IMR-90 (cell line): Measurements from ENCODE around the gene POLR3B. TPM values are rescaled to one million over a fixed set of nuclear protein-coding genes. Genes with fewer than 3 reads are reported as not detected.

Experiments
- ATAC-seq: fragments of 200-7000 bp; cut with Tn5 transposase; 2 replicates; pipeline ENCODE4 v1.9.1; 2020; ENCODE audit warnings: low read depth, mild to moderate bottlenecking, moderate library complexity
- BruUV-seq: library from RNA; stranded (reverse); fragments of 400-500 nt; replicated peaks from 2 replicates; lab custom pipeline; 2021; lab: Mats Ljungman, UMichigan
- CTCF ChIA-PET: fragments of 300-600 bp; formaldehyde crosslinking; extraction: SDS; loops from one replicate; lab custom pipeline; 2021; ENCODE audit warnings: antibody characterized with exemption; lab: Yijun Ruan, JAX
- POLR2A ChIA-PET: fragments of 300-600 bp; sonication (Branson Sonifier 250); formaldehyde crosslinking; loops from one replicate; lab custom pipeline; 2022; ENCODE audit warnings: antibody characterized with exemption; ENCODE audit not compliant: unreplicated experiment; lab: Charles Lee
- DNase-seq: peaks from one replicate; pipeline ENCODE4 v3.0.0; 2013
- H2AFZ ChIP-seq: replicated peaks from 2 replicates; pipeline ENCODE3; 2013; ENCODE audit warnings: low read length, mild to moderate bottlenecking; ENCODE audit not compliant: poor library complexity
- H2AK5ac ChIP-seq: 2 replicates; pipeline ENCODE4 v1.6.1; 2013; ENCODE audit warnings: low read depth, low read length, inconsistent platforms
- H2AK9ac ChIP-seq: replicated peaks from 2 replicates; pipeline ENCODE3; 2013; ENCODE audit warnings: mild to moderate bottlenecking, low read depth, low read length, moderate library complexity; ENCODE audit not compliant: poor library complexity
- H2BK120ac ChIP-seq: 2 replicates; pipeline ENCODE4 v1.6.1; 2013; ENCODE audit warnings: low read depth, low read length, inconsistent platforms
- H2BK15ac ChIP-seq: 3 replicates; pipeline ENCODE4 v1.6.1; 2013; ENCODE audit warnings: low read depth, low read length, inconsistent platforms
- H2BK20ac ChIP-seq: 2 replicates; pipeline ENCODE4 v1.6.1; 2013; ENCODE audit warnings: low read depth, mild to moderate bottlenecking, inconsistent platforms, low read length, moderate library complexity
- H2BK5ac ChIP-seq: 2 replicates; pipeline ENCODE4 v1.6.1; 2013; ENCODE audit warnings: mild to moderate bottlenecking, low read depth, low read length, inconsistent platforms; ENCODE audit not compliant: poor library complexity, severe bottlenecking
- H3K14ac ChIP-seq: replicated peaks from 2 replicates; pipeline ENCODE4 v1.6.1; 2013; ENCODE audit warnings: low read depth, low read length, inconsistent platforms
- H3K18ac ChIP-seq: 2 replicates; pipeline ENCODE4 v1.6.1; 2013; ENCODE audit warnings: low read depth, low read length, control low read depth
- H3K23ac ChIP-seq: 2 replicates; pipeline ENCODE4 v1.6.1; 2013; ENCODE audit warnings: low read depth, low read length, inconsistent platforms
- H3K27ac ChIP-seq: 2 replicates; pipeline ENCODE4 v1.5.1; 2013; ENCODE audit warnings: mild to moderate bottlenecking, control low read depth, low read length; ENCODE audit not compliant: insufficient read depth
- H3K27me3 ChIP-seq: 2 replicates; pipeline ENCODE4 v1.6.1; 2013; ENCODE audit warnings: low read length; ENCODE audit not compliant: control insufficient read depth, insufficient read depth
- H3K36me3 ChIP-seq: 2 replicates; pipeline ENCODE4 v1.6.1; 2013; ENCODE audit warnings: low read length, mixed read lengths; ENCODE audit not compliant: control insufficient read depth, insufficient read depth
- H3K4ac ChIP-seq: 2 replicates; pipeline ENCODE4 v1.6.1; 2013; ENCODE audit warnings: low read depth, low read length, inconsistent platforms
- H3K4me1 ChIP-seq: 2 replicates; pipeline ENCODE4 v1.6.1; 2013; ENCODE audit warnings: low read length, mixed read lengths; ENCODE audit not compliant: control insufficient read depth, insufficient read depth
- H3K4me2 ChIP-seq: 2 replicates; pipeline ENCODE4 v1.6.1; 2013; ENCODE audit warnings: low read depth, mild to moderate bottlenecking, control low read depth, low read length, moderate library complexity
- H3K4me3 ChIP-seq: 2 replicates; pipeline ENCODE4 v1.5.1; 2013; ENCODE audit warnings: low read depth, mild to moderate bottlenecking, control low read depth, low read length, moderate library complexity; ENCODE audit not compliant: insufficient read depth
- H3K56ac ChIP-seq: 2 replicates; pipeline ENCODE4 v1.6.1; 2013; ENCODE audit warnings: low read length, inconsistent platforms; ENCODE audit not compliant: insufficient read depth; ENCODE audit errors: extremely low read depth
- H3K79me1 ChIP-seq, 2 experiments: 2 replicates each; pipeline ENCODE4 v1.6.1; 2013; ENCODE audit warnings: low read length in 2 of 2, inconsistent platforms in 1 of 2, low read depth in 1 of 2
- H3K9ac ChIP-seq: 2 replicates; pipeline ENCODE4 v1.6.1; 2013; ENCODE audit warnings: low read depth, low read length, control low read depth
- H3K9me1 ChIP-seq: 2 replicates; pipeline ENCODE4 v1.6.1; 2013; ENCODE audit warnings: low read length, inconsistent platforms; ENCODE audit not compliant: insufficient read depth
- H3K9me3 ChIP-seq: 2 replicates; pipeline ENCODE4 v1.6.1; 2013; ENCODE audit warnings: low read length; ENCODE audit not compliant: control insufficient read depth, insufficient read depth
- H4K20me1 ChIP-seq: 2 replicates; pipeline ENCODE4 v1.6.1; 2013; ENCODE audit warnings: low read length, inconsistent platforms; ENCODE audit not compliant: insufficient read depth
- H4K5ac ChIP-seq: 2 replicates; pipeline ENCODE4 v1.6.1; 2013; ENCODE audit warnings: mild to moderate bottlenecking, low read depth, low read length, control low read depth
- H4K8ac ChIP-seq, 2 experiments: 2 replicates each; pipeline ENCODE4 v1.6.1; 2013; ENCODE audit warnings: low read depth in 2 of 2, low read length in 2 of 2, control low read depth in 1 of 2, inconsistent platforms in 1 of 2
- H4K91ac ChIP-seq: 2 replicates; pipeline ENCODE4 v1.6.1; 2013; ENCODE audit warnings: low read depth, low read length, inconsistent platforms; ENCODE audit not compliant: insufficient read depth
- BHLHE40 ChIP-seq: fragments of 150-350 bp; IDR thresholded peaks from 2 replicates; pipeline ENCODE4 v1.6.1; 2016; ENCODE audit warnings: mild to moderate bottlenecking, low read depth, low read length
- CEBPB ChIP-seq: IDR thresholded peaks from 2 replicates; pipeline ENCODE4 v1.6.1; 2012; ENCODE audit warnings: low read depth, low read length, improper control_type of control experiment
- CHD1 ChIP-seq: IDR thresholded peaks from 2 replicates; pipeline ENCODE4 v1.6.1; 2012; ENCODE audit warnings: low read depth, low read length, improper control_type of control experiment
- CTCF ChIP-seq: conservative IDR thresholded peaks from 2 replicates; pipeline ENCODE4 v1.5.1; 2012; ENCODE audit warnings: mild to moderate bottlenecking, low read depth, low read length, improper control_type of control experiment
- ELK1 ChIP-seq: fragments of 150-350 bp; IDR thresholded peaks from 2 replicates; pipeline ENCODE4 v1.6.1; 2016; ENCODE audit warnings: low read depth, mild to moderate bottlenecking, low read length, moderate library complexity, borderline replicate concordance
- FOS ChIP-seq: fragments of 150-350 bp; IDR thresholded peaks from 2 replicates; pipeline ENCODE4 v1.6.1; 2016; ENCODE audit warnings: low read depth, low read length
- MAZ ChIP-seq: IDR thresholded peaks from 2 replicates; pipeline ENCODE4 v1.6.1; 2012; ENCODE audit warnings: low read depth, mild to moderate bottlenecking, low read length, improper control_type of control experiment, moderate library complexity, borderline replicate concordance
- MXI1 ChIP-seq: IDR thresholded peaks from 2 replicates; pipeline ENCODE4 v1.6.1; 2012; ENCODE audit warnings: low read depth, mild to moderate bottlenecking, low read length, moderate library complexity, borderline replicate concordance
- NFE2L2 ChIP-seq: fragments of 150-350 bp; IDR thresholded peaks from 2 replicates; pipeline ENCODE4 v1.6.1; 2016; ENCODE audit warnings: low read depth, mild to moderate bottlenecking, low read length
- POLR2A ChIP-seq: IDR thresholded peaks from 2 replicates; pipeline ENCODE4 v1.6.1; 2012; ENCODE audit warnings: mild to moderate bottlenecking, low read depth, low read length
- RAD21 ChIP-seq: IDR thresholded peaks from 2 replicates; pipeline ENCODE4 v1.6.1; 2012; ENCODE audit warnings: low read length, improper control_type of control experiment
- RCOR1 ChIP-seq: IDR thresholded peaks from 2 replicates; pipeline ENCODE4 v1.6.1; 2012; ENCODE audit warnings: mild to moderate bottlenecking, low read length, improper control_type of control experiment; ENCODE audit not compliant: insufficient replicate concordance
- SMC3 ChIP-seq: fragments of 150-350 bp; IDR thresholded peaks from 2 replicates; pipeline ENCODE4 v1.6.1; 2016; ENCODE audit warnings: low read depth, mild to moderate bottlenecking, antibody characterized with exemption, low read length, moderate library complexity
- USF2 ChIP-seq: fragments of 150-350 bp; IDR thresholded peaks from 2 replicates; pipeline ENCODE4 v1.6.1; 2017; ENCODE audit warnings: mild to moderate bottlenecking, antibody characterized with exemption, low read length, low read depth
- dilution Hi-C: fragments of 300-500 bp; cut with HindIII; formaldehyde crosslinking; loops from one replicate; pipeline ENCODE4 v1.14.3; 2018; ENCODE audit warnings: low sequenced_read_pairs; ENCODE audit not compliant: unreplicated experiment
- in situ Hi-C: fragments of 300-500 bp; cut with MboI; formaldehyde crosslinking; loops from 3 replicates; pipeline ENCODE4 v1.14.3; 2019; ENCODE audit warnings: low sequenced_read_pairs, inconsistent platforms, mixed read lengths
- intact Hi-C: fragments of 100-400 bp; cut with micrococcal nuclease; formaldehyde crosslinking; loops from 2 replicates; pipeline ENCODE4 v1.10.0; 2022
- polyA plus RNA-seq, 3 experiments: library from polyadenylated mRNA; depleted of rRNA; stranded (reverse); fragments of >200 nt; gene quantifications; 2 replicates each; pipeline ENCODE4 v1.2.3, GENCODE V29; 2012; ENCODE audit warnings: low replicate concordance in 1 of 3
- total RNA-seq: library from RNA; depleted of rRNA; stranded (reverse); fragments of >200 nt; gene quantifications from 2 replicates; pipeline ENCODE4 v1.2.3, GENCODE V29; 2012

The POLR3B gene
- total and polyA plus RNA-seq, 2 of the 4 experiments (the other 2 are of a cell fraction), result 6.9 to 15.4 TPM

- DNase-seq, result no peak
- no peaks in the 10 kb centered on the region for H3K27me3 ChIP-seq
- H4K8ac ChIP-seq, result no peak overlapping the region
- H3K79me1 ChIP-seq, result no peaks in the 10 kb centered on the region
- CTCF ChIA-PET, result no interaction called here
- intact Hi-C loops (no loop called here), in situ Hi-C loops (no loop called here), dilution Hi-C loops (no loop called here)
- H2BK5ac ChIP-seq, result no peak overlapping the region
- H2AK5ac ChIP-seq, result no peak overlapping the region
- H3K56ac ChIP-seq, result no peak overlapping the region
- no peaks in the 10 kb centered on the region for H3K9me1 ChIP-seq
- no peak overlapping the region for H2BK20ac ChIP-seq
- H3K36me3 ChIP-seq, result no peaks in the 10 kb centered on the region
- no TSS peak for BruUV-seq
- H2BK15ac ChIP-seq, result no peak overlapping the region
- no peak overlapping the region for H3K18ac ChIP-seq
- no peak overlapping the region for H4K91ac ChIP-seq
- H3K14ac ChIP-seq, result no peak overlapping the region
- H3K9me3 ChIP-seq, result no peaks in the 10 kb centered on the region
- H3K9ac ChIP-seq, result no peak overlapping the region
- H4K20me1 ChIP-seq, result no peaks in the 10 kb centered on the region
- H3K4me1 ChIP-seq, result no peaks in the 10 kb centered on the region
- no peak overlapping the region for H3K4me2 ChIP-seq
- ATAC-seq, result no peak
- H2AK9ac ChIP-seq, result no peak overlapping the region
- H2BK120ac ChIP-seq, result no peak overlapping the region
- POLR2A ChIA-PET, result no interaction called here
- no peak overlapping the region for H2AFZ ChIP-seq
- no peak overlapping the region for H4K5ac ChIP-seq
- no peak for TF ChIP-seq FOS
- TF ChIP-seq NFE2L2, result no peak
- TF ChIP-seq CTCF, result no peak
- no peak for TF ChIP-seq CEBPB
- no peak for TF ChIP-seq MAZ
- no peak for TF ChIP-seq SMC3
- no peak for TF ChIP-seq BHLHE40
- TF ChIP-seq MXI1, result no peak
- TF ChIP-seq ELK1, result no peak
- no peak for TF ChIP-seq CHD1
- TF ChIP-seq USF2, result no peak
- TF ChIP-seq RCOR1, result no peak
- TF ChIP-seq RAD21, result no peak
- no peak for TF ChIP-seq POLR2A
- no peak overlapping the region for H3K4ac ChIP-seq
- no peak overlapping the region for H3K4me3 ChIP-seq
- no peak overlapping the region for H3K23ac ChIP-seq
- no peak overlapping the region for H3K27ac ChIP-seq
Measured at GRCh38 chr12:106541201-106541600, 183.7 kb downstream of the POLR3B start.
